Neutrophil (primary cell): ENCODE data around the gene TM9SF4.

Source experiments
- H3K27ac ChIP-seq: fragments of 200-600 bp; sonication (generic); 2 replicates; pipeline ENCODE4 v1.5.1; 2016; ENCODE audit warnings: mild to moderate bottlenecking, moderate library complexity
- H3K27me3 ChIP-seq: fragments of 200-600 bp; sonication (generic); 2 replicates; pipeline ENCODE4 v1.6.0; 2016; ENCODE audit warnings: mild to moderate bottlenecking
- H3K36me3 ChIP-seq: fragments of 200-600 bp; sonication (generic); 2 replicates; pipeline ENCODE4 v1.5.1; 2017
- H3K4me1 ChIP-seq, 2 experiments: fragments of 200-600 bp in 1 of 2; sonication (generic) in 1 of 2; 1 replicate in 1 of 2; 2 replicates in 1 of 2; pipeline versions ENCODE4 v1.5.1 to v1.6.1; 2013 to 2016; ENCODE audit warnings: low read depth in 1 of 2, low read length in 1 of 2, mild to moderate bottlenecking in 1 of 2, moderate library complexity in 1 of 2; ENCODE audit not compliant: control insufficient read depth in 1 of 2, insufficient read depth in 1 of 2
- H3K4me3 ChIP-seq, 2 experiments: fragments of 200-600 bp in 1 of 2; sonication (generic) in 1 of 2; 1 replicate in 1 of 2; 2 replicates in 1 of 2; pipeline ENCODE4 v1.5.1; 2013 to 2016; ENCODE audit warnings: low read depth in 1 of 2, low read length in 1 of 2, mild to moderate bottlenecking in 1 of 2, moderate library complexity in 1 of 2
- H3K9me3 ChIP-seq: fragments of 200-600 bp; sonication (generic); 2 replicates; pipeline ENCODE4 v1.5.1; 2016
- TF ChIP-seq, protein P1 (sequence below): fragments of 200-600 bp; sonication (generic); IDR thresholded peaks from 2 replicates; pipeline ENCODE4 v1.5.1; 2016; ENCODE audit warnings: antibody characterized with exemption

The TM9SF4 gene

DNA sequence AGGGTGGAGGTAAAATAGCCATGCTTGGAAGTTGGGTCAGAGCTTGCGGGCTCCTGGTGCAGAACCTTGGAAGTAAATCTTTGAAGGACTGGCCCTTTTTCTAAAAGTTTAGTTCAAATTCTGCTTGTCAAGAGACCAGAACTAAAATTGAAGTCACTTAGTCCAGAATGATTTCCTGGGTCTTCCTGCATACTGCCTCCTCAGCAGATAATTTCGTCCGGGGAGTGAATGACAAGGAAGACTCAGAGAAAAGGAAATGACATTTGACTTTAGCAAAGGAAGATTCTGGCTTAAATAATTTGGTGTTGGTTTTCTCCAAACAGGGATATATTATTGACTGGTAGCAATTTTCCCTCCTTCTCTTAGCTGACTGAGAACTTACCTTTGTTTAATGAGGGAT is 1.2 kb downstream of the TM9SF4 start:
- TF ChIP-seq, protein P1, sequence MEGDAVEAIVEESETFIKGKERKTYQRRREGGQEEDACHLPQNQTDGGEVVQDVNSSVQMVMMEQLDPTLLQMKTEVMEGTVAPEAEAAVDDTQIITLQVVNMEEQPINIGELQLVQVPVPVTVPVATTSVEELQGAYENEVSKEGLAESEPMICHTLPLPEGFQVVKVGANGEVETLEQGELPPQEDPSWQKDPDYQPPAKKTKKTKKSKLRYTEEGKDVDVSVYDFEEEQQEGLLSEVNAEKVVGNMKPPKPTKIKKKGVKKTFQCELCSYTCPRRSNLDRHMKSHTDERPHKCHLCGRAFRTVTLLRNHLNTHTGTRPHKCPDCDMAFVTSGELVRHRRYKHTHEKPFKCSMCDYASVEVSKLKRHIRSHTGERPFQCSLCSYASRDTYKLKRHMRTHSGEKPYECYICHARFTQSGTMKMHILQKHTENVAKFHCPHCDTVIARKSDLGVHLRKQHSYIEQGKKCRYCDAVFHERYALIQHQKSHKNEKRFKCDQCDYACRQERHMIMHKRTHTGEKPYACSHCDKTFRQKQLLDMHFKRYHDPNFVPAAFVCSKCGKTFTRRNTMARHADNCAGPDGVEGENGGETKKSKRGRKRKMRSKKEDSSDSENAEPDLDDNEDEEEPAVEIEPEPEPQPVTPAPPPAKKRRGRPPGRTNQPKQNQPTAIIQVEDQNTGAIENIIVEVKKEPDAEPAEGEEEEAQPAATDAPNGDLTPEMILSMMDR, result no peak
- peak overlapping the region; percentile 93 to 96 for H3K4me3 ChIP-seq
- peaks cover 4% of the 10 kb centered on the region for H3K36me3 ChIP-seq
- H3K4me1 ChIP-seq, result peaks cover 54% of the 10 kb centered on the region in 2 experiments
- H3K27ac ChIP-seq, result peak overlapping the region; percentile 96
- no peaks in the 10 kb centered on the region for H3K27me3 ChIP-seq
- no peaks in the 10 kb centered on the region for H3K9me3 ChIP-seq

DNA sequence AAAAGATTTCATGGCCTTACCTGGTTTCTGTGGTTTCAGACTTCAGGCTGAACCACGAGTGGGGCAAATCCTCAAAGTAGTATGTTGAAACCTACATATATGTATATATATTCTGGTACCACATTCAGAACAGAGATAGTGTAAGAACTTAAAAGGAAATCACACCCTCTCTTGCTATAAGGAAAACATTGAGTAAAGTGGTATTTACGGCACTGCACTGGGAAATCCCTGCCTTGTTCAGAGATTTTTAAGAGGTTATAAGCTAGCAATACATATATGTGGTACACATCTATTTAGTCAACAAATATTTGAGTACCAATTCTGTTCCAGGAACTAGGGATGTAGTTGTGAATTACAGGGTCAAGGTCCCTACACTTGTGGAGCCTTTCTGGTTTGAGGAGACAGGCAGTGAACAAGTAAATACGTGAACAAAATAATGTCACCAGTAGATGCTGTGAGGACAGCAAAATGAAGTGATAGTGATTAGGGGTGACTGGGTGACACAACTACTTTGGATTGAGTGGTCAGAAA is 1.7 kb downstream of the TM9SF4 start:
- Histone ChIP-seq H3K27ac (peak overlapping the region; percentile 96), H3K27me3 (no peaks in the 10 kb centered on the region), H3K36me3 (peaks cover 4% of the 10 kb centered on the region), H3K4me3 (peak overlapping the region in 1 of 2 experiments; percentile 96), H3K4me1 (peaks cover 54% of the 10 kb centered on the region in 2 experiments), H3K9me3 (no peaks in the 10 kb centered on the region)
- TF ChIP-seq, protein P1, result no peak

DNA sequence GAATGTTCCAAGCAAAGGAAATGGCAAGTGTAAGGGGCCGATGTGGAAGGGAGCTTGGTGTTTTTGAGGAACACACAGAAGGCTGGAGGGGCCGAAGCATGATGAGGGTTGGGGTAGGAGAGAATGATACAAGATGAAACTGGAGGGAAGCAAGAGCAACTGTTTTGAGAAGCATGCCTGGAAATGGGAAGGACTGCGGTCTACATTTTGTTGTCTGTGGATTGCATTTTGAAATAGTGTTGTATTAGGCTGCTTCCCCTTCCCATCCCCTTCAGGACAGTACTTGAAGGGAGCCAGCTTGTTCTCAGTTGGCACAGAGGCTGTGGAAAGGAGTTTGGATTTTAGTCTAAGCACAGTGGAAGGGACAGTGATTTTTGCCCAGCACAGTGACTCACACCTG is 2.2 kb downstream of the TM9SF4 start:
- Histone ChIP-seq H3K36me3 (peaks cover 4% of the 10 kb centered on the region), H3K4me3 (peak overlapping the region; percentile 22 to 31), H3K27me3 (no peaks in the 10 kb centered on the region), H3K27ac (peak overlapping the region; percentile 96), H3K9me3 (no peaks in the 10 kb centered on the region), H3K4me1 (peaks cover 54% of the 10 kb centered on the region in 2 experiments)
- TF ChIP-seq, protein P1, result no peak

DNA sequence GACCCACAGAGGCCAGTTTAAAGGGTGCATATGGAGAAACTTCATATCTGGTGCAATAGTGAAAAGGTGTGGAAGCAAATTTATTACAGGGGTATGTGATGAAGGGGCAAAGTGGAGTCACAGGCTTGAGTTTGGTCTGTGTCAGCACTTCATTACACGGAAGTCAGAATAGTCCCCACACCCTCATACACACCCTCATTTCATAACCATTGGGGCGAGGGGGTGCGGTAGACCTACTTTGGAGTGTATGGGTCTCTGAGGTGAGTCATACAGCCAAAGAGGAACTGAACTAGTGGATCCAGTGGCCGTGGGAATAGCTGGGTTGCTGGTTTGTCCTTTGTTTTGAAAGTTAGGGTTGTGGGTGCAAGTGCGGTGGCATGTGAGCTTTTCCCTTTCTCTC is 3.3 kb downstream of the TM9SF4 start:
- TF ChIP-seq, protein P1, result peak; percentile 23
- Histone ChIP-seq H3K36me3 (peaks cover 4% of the 10 kb centered on the region), H3K4me1 (peaks cover 60 to 64% of the 10 kb centered on the region in 2 experiments), H3K27ac (peak overlapping the region; percentile 96), H3K27me3 (no peaks in the 10 kb centered on the region), H3K9me3 (no peaks in the 10 kb centered on the region), H3K4me3 (peak overlapping the region; percentile 22 to 31)

DNA sequence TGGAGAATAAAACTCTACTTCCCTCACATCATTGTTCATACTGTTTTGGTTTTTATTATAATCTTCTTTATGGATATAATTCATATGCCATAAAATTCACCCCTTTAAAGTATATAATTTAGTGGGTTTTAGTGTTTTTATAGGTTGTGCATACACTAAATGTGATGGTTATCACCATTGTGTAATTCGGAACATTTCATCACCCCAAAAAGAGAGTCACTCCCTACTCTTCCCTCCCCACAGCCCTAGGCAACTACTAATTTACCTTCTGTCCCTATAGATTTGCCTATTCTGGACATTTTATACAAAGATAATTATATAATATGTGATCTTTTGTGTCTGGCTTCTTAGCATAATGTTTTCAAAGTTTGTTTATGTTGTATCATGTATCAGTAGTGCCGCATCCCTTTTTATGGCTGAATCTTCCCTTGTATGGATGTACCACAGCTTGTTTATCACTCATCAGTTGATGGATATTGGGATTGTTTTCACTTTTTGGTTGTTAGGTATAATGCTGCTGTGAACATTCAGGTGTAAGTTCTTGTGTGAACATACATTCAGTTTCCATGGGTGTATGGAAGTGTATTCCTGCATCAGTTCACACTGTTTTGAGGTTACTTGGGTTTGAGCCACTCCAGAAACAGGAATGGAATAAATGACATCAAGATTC is 4.2 kb downstream of the TM9SF4 start:
- no peaks in the 10 kb centered on the region for H3K27me3 ChIP-seq
- peak overlapping the region in 1 of 2 experiments; percentile 31 for H3K4me3 ChIP-seq
- H3K4me1 ChIP-seq, result peaks cover 60 to 64% of the 10 kb centered on the region in 2 experiments

More for the DNA sequence above, 4.2 kb downstream of the TM9SF4 start:
- TF ChIP-seq, protein P1, result no peak
- H3K9me3 ChIP-seq, result no peaks in the 10 kb centered on the region
- peak overlapping the region; percentile 96 for H3K27ac ChIP-seq
- peaks cover 4% of the 10 kb centered on the region for H3K36me3 ChIP-seq
